ENCODE data around the gene LRRN2.
"Not testable (repeated sequence)": the region's sequence is repeated elsewhere in the genome, so short reads cannot be mapped to it uniquely, and the experiment has no call there.

Gene LRRN2

GRCh38 chr1:204685236-204686006 lies at the start of gene LRRN2:
Gene LRRN2, minus strand, starts transcription at chr1:204685738. Its CDS starts 65,746 bp downstream, at chr1:204619992.
- peak; percentile 23 for DNase-seq

GRCh38 chr1:204735042-204735441 lies 49.5 kb upstream of the LRRN2 start:
- no peak for DNase-seq

- no peak for DNase-seq
Measured at GRCh38 chr1:204733869-204734596, 48.5 kb upstream of the LRRN2 start.

- DNase-seq = no peak
Measured at GRCh38 chr1:204733289-204733688, 47.8 kb upstream of the LRRN2 start.

- DNase-seq = no peak
Measured at GRCh38 chr1:204731985-204732575, 46.5 kb upstream of the LRRN2 start.

GRCh38 chr1:204731509-204731908 lies 46.0 kb upstream of the LRRN2 start:
- DNase-seq = no peak

GRCh38 chr1:204730826-204731459 lies 45.4 kb upstream of the LRRN2 start:
- DNase-seq = peak; percentile 60

- no peak for DNase-seq
Measured at GRCh38 chr1:204729516-204729915, 44.0 kb upstream of the LRRN2 start.

- no peak for DNase-seq
Measured at GRCh38 chr1:204728456-204728855, 42.9 kb upstream of the LRRN2 start.

GRCh38 chr1:204728045-204728444 lies 42.5 kb upstream of the LRRN2 start:
- DNase-seq = no peak

GRCh38 chr1:204727438-204727837 lies 41.9 kb upstream of the LRRN2 start:
- DNase-seq = not testable (repeated sequence)

GRCh38 chr1:204726478-204726877 lies 40.9 kb upstream of the LRRN2 start:
- DNase-seq = peak; percentile 55

- no peak for DNase-seq
Measured at GRCh38 chr1:204725821-204726448, 40.4 kb upstream of the LRRN2 start.

GRCh38 chr1:204723131-204723787 lies 37.7 kb upstream of the LRRN2 start:
- peak; percentile 34 for DNase-seq

GRCh38 chr1:204721373-204722055 lies 36.0 kb upstream of the LRRN2 start:
- DNase-seq = no peak

- DNase-seq = no peak
Measured at GRCh38 chr1:204716660-204717059, 31.1 kb upstream of the LRRN2 start.

GRCh38 chr1:204714861-204715511 lies 29.4 kb upstream of the LRRN2 start:
- peak; percentile 85 for DNase-seq

GRCh38 chr1:204714194-204714860 lies 28.8 kb upstream of the LRRN2 start:
- peak; percentile 25 for DNase-seq

- peak; percentile 59 for DNase-seq
Measured at GRCh38 chr1:204713541-204713940, 28.0 kb upstream of the LRRN2 start.

- DNase-seq = peak; percentile 81
Measured at GRCh38 chr1:204712708-204713430, 27.3 kb upstream of the LRRN2 start.
